ENCODE data around the gene SVIL. TPM values are rescaled to one million over a fixed set of nuclear protein-coding genes. Genes with fewer than 3 reads are reported as not detected.
A peak's percentile ranks its signal among the peaks of the same experiment; 100 is the strongest.
"Not testable (repeated sequence)": the region's sequence is repeated elsewhere in the genome, so short reads cannot be mapped to it uniquely, and the experiment has no call there.

Gene SVIL
- total and polyA plus RNA-seq, 2 experiments from 2014 or later, result 252 to 412 TPM

GRCh38 chr10:29613196-29613595 lies 21.6 kb downstream of the SVIL start:
- DNase-seq (ENCODE audit: low read depth in 1 of 2, low spot score in 1 of 2), result no peak
- no peaks in the 10 kb centered on the region for H3K9me3 ChIP-seq (ENCODE audit: low read depth)
- TF ChIP-seq CTCF (IDR thresholded peaks at IDR 0.05; ENCODE audit: low read depth, low read length), result no peak
- no peaks in the 10 kb centered on the region for H3K27me3 ChIP-seq
- H3K4me1 ChIP-seq (ENCODE audit: low read depth), result peaks cover 26% of the 10 kb centered on the region
- no peaks in the 10 kb centered on the region for H3K36me3 ChIP-seq
- no peak overlapping the region for H3K27ac ChIP-seq
- H3K4me3 ChIP-seq, result no peak overlapping the region

GRCh38 chr10:29612657-29613056 lies 22.1 kb downstream of the SVIL start:
- no peak for TF ChIP-seq CTCF (IDR thresholded peaks at IDR 0.05; ENCODE audit: low read depth, low read length)
- Histone ChIP-seq H3K27me3 (no peaks in the 10 kb centered on the region), H3K4me3 (no peak overlapping the region), H3K9me3 (ENCODE audit: low read depth) (no peaks in the 10 kb centered on the region), H3K4me1 (ENCODE audit: low read depth) (peaks cover 26% of the 10 kb centered on the region), H3K36me3 (no peaks in the 10 kb centered on the region), H3K27ac (no peak overlapping the region)
- no peak for DNase-seq (ENCODE audit: low read depth in 1 of 2, low spot score in 1 of 2)

- H3K27ac ChIP-seq, result no peak overlapping the region
- H3K9me3 ChIP-seq (ENCODE audit: low read depth), result no peaks in the 10 kb centered on the region
- no peak overlapping the region for H3K4me3 ChIP-seq
- no peak for TF ChIP-seq CTCF (IDR thresholded peaks at IDR 0.05; ENCODE audit: low read depth, low read length)
- H3K4me1 ChIP-seq (ENCODE audit: low read depth), result peaks cover 24% of the 10 kb centered on the region
- H3K36me3 ChIP-seq, result no peaks in the 10 kb centered on the region
- no peaks in the 10 kb centered on the region for H3K27me3 ChIP-seq
- no peak for DNase-seq (ENCODE audit: low read depth in 1 of 2, low spot score in 1 of 2)
Observed at GRCh38 chr10:29611781-29612381, 22.9 kb downstream of the SVIL start.

GRCh38 chr10:29610876-29611647 lies 23.7 kb downstream of the SVIL start:
- TF ChIP-seq CTCF (IDR thresholded peaks at IDR 0.05; ENCODE audit: low read depth, low read length), result no peak
- Histone ChIP-seq H3K9me3 (ENCODE audit: low read depth) (no peaks in the 10 kb centered on the region), H3K4me3 (no peak overlapping the region), H3K4me1 (ENCODE audit: low read depth) (peaks cover 24% of the 10 kb centered on the region), H3K36me3 (no peaks in the 10 kb centered on the region), H3K27ac (peak overlapping the region; percentile 26), H3K27me3 (no peaks in the 10 kb centered on the region)
- DNase-seq (ENCODE audit: low read depth in 1 of 2, low spot score in 1 of 2), result no peak

- peaks cover 24% of the 10 kb centered on the region for H3K4me1 ChIP-seq (ENCODE audit: low read depth)
- not testable (repeated sequence) for H3K4me3 ChIP-seq; H3K36me3 ChIP-seq; H3K27me3 ChIP-seq; DNase-seq (ENCODE audit: low read depth in 1 of 2, low spot score in 1 of 2); H3K9me3 ChIP-seq (ENCODE audit: low read depth); H3K27ac ChIP-seq
Observed at GRCh38 chr10:29610331-29610730, 24.4 kb downstream of the SVIL start.

- no peak overlapping the region for H3K4me3 ChIP-seq
- H3K4me1 ChIP-seq (ENCODE audit: low read depth), result peaks cover 24% of the 10 kb centered on the region
- peak overlapping the region; percentile 50 for H3K27ac ChIP-seq
- no peaks in the 10 kb centered on the region for H3K27me3 ChIP-seq
- H3K36me3 ChIP-seq, result no peaks in the 10 kb centered on the region
- TF ChIP-seq CTCF (IDR thresholded peaks at IDR 0.05; ENCODE audit: low read depth, low read length), result no peak
- no peak for DNase-seq (ENCODE audit: low read depth in 1 of 2, low spot score in 1 of 2)
- H3K9me3 ChIP-seq (ENCODE audit: low read depth), result no peaks in the 10 kb centered on the region
Observed at GRCh38 chr10:29609696-29610095, 25.1 kb downstream of the SVIL start.
